ENCODE data around the gene NETO2. TPM values are rescaled to one million over a fixed set of nuclear protein-coding genes. Genes with fewer than 3 reads are reported as not detected.

NETO2 gene
- total and polyA plus RNA-seq, 2 of the 13 experiments (the other 11 are each of a cell fraction or from before 2014, with no cell fraction given), result 8.2 to 13.5 TPM

DNA sequence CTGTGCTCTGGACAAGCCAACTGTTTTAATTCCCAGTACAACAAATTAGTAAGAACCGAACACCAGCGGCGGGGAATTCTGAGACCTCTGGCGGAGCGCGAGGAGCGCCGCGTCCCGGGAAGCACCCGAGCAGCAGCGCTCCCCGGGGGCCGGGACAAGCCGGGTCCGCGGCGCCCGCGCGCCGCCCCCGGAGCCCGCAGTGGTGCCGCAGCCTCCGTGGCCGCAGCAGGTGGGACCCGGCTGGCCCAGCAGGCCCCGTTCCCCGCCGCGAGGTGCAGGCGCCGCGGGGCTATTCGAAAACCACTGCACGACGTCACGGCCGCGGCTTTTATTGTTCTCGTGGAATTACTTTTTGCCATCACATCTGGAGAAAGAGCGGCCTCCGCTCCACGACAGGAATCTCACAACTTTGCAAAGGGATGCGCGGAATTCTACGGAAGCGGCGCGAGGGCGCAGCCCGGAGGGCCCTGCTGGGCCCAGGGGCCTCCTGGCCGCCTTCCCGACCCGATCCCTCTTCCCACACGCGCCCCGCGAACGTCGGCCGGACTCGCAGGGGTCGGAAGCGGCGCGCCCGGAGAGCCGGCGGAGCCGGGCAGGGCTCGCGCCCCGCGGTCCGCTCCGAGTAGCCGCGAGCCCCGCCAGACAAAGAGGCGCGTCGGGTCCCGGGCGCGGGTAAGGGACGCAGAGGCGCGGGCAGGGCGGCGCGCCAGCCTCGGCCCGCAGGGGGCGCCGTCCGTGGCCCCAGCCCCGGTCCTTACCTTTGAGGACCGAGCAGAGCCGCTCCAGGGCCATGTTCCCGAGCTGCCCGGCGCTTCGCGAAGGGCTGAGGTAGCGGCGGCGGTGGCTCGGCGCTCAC, 696 bp downstream of the NETO2 start (continued):
- TF ChIP-seq, protein P1, sequence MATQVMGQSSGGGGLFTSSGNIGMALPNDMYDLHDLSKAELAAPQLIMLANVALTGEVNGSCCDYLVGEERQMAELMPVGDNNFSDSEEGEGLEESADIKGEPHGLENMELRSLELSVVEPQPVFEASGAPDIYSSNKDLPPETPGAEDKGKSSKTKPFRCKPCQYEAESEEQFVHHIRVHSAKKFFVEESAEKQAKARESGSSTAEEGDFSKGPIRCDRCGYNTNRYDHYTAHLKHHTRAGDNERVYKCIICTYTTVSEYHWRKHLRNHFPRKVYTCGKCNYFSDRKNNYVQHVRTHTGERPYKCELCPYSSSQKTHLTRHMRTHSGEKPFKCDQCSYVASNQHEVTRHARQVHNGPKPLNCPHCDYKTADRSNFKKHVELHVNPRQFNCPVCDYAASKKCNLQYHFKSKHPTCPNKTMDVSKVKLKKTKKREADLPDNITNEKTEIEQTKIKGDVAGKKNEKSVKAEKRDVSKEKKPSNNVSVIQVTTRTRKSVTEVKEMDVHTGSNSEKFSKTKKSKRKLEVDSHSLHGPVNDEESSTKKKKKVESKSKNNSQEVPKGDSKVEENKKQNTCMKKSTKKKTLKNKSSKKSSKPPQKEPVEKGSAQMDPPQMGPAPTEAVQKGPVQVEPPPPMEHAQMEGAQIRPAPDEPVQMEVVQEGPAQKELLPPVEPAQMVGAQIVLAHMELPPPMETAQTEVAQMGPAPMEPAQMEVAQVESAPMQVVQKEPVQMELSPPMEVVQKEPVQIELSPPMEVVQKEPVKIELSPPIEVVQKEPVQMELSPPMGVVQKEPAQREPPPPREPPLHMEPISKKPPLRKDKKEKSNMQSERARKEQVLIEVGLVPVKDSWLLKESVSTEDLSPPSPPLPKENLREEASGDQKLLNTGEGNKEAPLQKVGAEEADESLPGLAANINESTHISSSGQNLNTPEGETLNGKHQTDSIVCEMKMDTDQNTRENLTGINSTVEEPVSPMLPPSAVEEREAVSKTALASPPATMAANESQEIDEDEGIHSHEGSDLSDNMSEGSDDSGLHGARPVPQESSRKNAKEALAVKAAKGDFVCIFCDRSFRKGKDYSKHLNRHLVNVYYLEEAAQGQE (IDR thresholded peaks at IDR 0.05; ENCODE audit: borderline replicate concordance in 1 of 2, low read depth in 1 of 2, low read length in 2 of 2), result no peak
- TF ChIP-seq TBX3 (IDR thresholded peaks at IDR 0.05; ENCODE audit: borderline replicate concordance) (no peak), ZNF768 (CRISPR knock-in tag; IDR thresholded peaks at IDR 0.05) (peak; percentile 63), DNMT1 (CRISPR knock-in tag; IDR thresholded peaks at IDR 0.05) (no peak), ZNF75D (CRISPR knock-in tag; IDR thresholded peaks at IDR 0.05; ENCODE audit: borderline replicate concordance) (no peak), POLR2AphosphoS2 (IDR thresholded peaks at IDR 0.05; ENCODE audit: low read depth, low read length) (no peak), HMG20B (CRISPR knock-in tag; conservative IDR thresholded peaks at IDR 0.05) (no peak), ZNF33B (CRISPR knock-in tag; IDR thresholded peaks at IDR 0.05) (no peak), HNRNPL (IDR thresholded peaks at IDR 0.05; ENCODE audit: low read depth, low read length) (no peak), ZNF891 (CRISPR knock-in tag; IDR thresholded peaks at IDR 0.05) (no peak), NCOA2 (CRISPR knock-in tag; IDR thresholded peaks at IDR 0.05) (no peak), ZNF777 (CRISPR knock-in tag; IDR thresholded peaks at IDR 0.05) (peak; percentile 98), ZFX (CRISPR knock-in tag; IDR thresholded peaks at IDR 0.05; ENCODE audit: low read depth) (peak; percentile 67), ZNF780A (CRISPR knock-in tag; IDR thresholded peaks at IDR 0.05) (no peak), ZNF430 (CRISPR knock-in tag; IDR thresholded peaks at IDR 0.05) (no peak), ZFP36L1 (CRISPR knock-in tag; IDR thresholded peaks at IDR 0.05) (no peak), SETDB1 (CRISPR knock-in tag; IDR thresholded peaks at IDR 0.05; ENCODE audit: borderline replicate concordance) (no peak), JARID2 (CRISPR knock-in tag; IDR thresholded peaks at IDR 0.05; ENCODE audit: insufficient replicate concordance) (no peak), STAT5B (CRISPR knock-in tag; IDR thresholded peaks at IDR 0.05) (no peak), ARHGAP35 (CRISPR knock-in tag; IDR thresholded peaks at IDR 0.05; ENCODE audit: borderline replicate concordance) (no peak), PAWR (CRISPR knock-in tag; IDR thresholded peaks at IDR 0.05; ENCODE audit: borderline replicate concordance) (no peak), PHF5A (CRISPR knock-in tag; IDR thresholded peaks at IDR 0.05; ENCODE audit: low read depth, unreplicated experiment) (no peak), CBX1 (IDR thresholded peaks at IDR 0.05; ENCODE audit: low read depth) (no peak)
- TF ChIP-seq, protein P2, sequence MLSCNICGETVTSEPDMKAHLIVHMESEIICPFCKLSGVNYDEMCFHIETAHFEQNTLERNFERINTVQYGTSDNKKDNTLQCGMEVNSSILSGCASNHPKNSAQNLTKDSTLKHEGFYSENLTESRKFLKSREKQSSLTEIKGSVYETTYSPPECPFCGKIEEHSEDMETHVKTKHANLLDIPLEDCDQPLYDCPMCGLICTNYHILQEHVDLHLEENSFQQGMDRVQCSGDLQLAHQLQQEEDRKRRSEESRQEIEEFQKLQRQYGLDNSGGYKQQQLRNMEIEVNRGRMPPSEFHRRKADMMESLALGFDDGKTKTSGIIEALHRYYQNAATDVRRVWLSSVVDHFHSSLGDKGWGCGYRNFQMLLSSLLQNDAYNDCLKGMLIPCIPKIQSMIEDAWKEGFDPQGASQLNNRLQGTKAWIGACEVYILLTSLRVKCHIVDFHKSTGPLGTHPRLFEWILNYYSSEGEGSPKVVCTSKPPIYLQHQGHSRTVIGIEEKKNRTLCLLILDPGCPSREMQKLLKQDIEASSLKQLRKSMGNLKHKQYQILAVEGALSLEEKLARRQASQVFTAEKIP (CRISPR knock-in tag; IDR thresholded peaks at IDR 0.05; ENCODE audit: borderline replicate concordance), result no peak
- TF ChIP-seq, protein P3, sequence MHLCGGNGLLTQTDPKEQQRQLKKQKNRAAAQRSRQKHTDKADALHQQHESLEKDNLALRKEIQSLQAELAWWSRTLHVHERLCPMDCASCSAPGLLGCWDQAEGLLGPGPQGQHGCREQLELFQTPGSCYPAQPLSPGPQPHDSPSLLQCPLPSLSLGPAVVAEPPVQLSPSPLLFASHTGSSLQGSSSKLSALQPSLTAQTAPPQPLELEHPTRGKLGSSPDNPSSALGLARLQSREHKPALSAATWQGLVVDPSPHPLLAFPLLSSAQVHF (CRISPR knock-in tag; IDR thresholded peaks at IDR 0.05), result no peak

Measured in HepG2 (cell line).